ENCODE measurements around the gene PPP1R18.
A peak's percentile ranks its signal among the peaks of the same experiment; 100 is the strongest.

PPP1R18 gene

GRCh38 chr6:30685157-30686008, 1.1 kb downstream of the PPP1R18 start:
- Histone ChIP-seq H3K27me3 (replicated peaks; ENCODE audit: control insufficient read depth, insufficient read depth, low read length) (no peaks in the 10 kb centered on the region), H3K4me3 (replicated peaks; ENCODE audit: low read depth, low read length) (peak overlapping the region; percentile 95), H3K36me3 (ENCODE audit: control insufficient read depth, insufficient read depth, low read length) (peaks cover 2% of the 10 kb centered on the region; the same call in 1 of the 2 replicates)
- DNase-seq (ENCODE audit: extremely low read depth, insufficient read length) = peak; percentile 38
- TF ChIP-seq CTCF (IDR thresholded peaks at IDR 0.05; ENCODE audit: insufficient read depth, low read length, poor library complexity, severe bottlenecking) = peak; percentile 52

GRCh38 chr6:30684386-30685156, 1.9 kb downstream of the PPP1R18 start:
- H3K36me3 ChIP-seq (ENCODE audit: control insufficient read depth, insufficient read depth, low read length) = peaks cover 2% of the 10 kb centered on the region
- H3K27me3 ChIP-seq (replicated peaks; ENCODE audit: control insufficient read depth, insufficient read depth, low read length) = no peaks in the 10 kb centered on the region
- peak; percentile 36 for DNase-seq (ENCODE audit: extremely low read depth, insufficient read length)
- no peak for TF ChIP-seq CTCF (IDR thresholded peaks at IDR 0.05; ENCODE audit: insufficient read depth, low read length, poor library complexity, severe bottlenecking)
- H3K4me3 ChIP-seq (replicated peaks; ENCODE audit: low read depth, low read length) = peak overlapping the region; percentile 95

- Histone ChIP-seq H3K36me3 (ENCODE audit: control insufficient read depth, insufficient read depth, low read length) (peaks cover 2% of the 10 kb centered on the region), H3K4me3 (replicated peaks; ENCODE audit: low read depth, low read length) (peak overlapping the region; percentile 95), H3K27me3 (replicated peaks; ENCODE audit: control insufficient read depth, insufficient read depth, low read length) (no peaks in the 10 kb centered on the region)
- TF ChIP-seq CTCF (IDR thresholded peaks at IDR 0.05; ENCODE audit: insufficient read depth, low read length, poor library complexity, severe bottlenecking) = no peak
- no peak for DNase-seq (ENCODE audit: extremely low read depth, insufficient read length)
These were observed 2.5 kb downstream of the PPP1R18 start for GRCh38 chr6:30683980-30684338.

- no peak for DNase-seq (ENCODE audit: extremely low read depth, insufficient read length)
- no peak for TF ChIP-seq CTCF (IDR thresholded peaks at IDR 0.05; ENCODE audit: insufficient read depth, low read length, poor library complexity, severe bottlenecking)
- Histone ChIP-seq H3K36me3 (ENCODE audit: control insufficient read depth, insufficient read depth, low read length) (peaks cover 7% of the 10 kb centered on the region), H3K4me3 (replicated peaks; ENCODE audit: low read depth, low read length) (peak overlapping the region; percentile 95), H3K27me3 (replicated peaks; ENCODE audit: control insufficient read depth, insufficient read depth, low read length) (no peaks in the 10 kb centered on the region)
These were observed 3.1 kb downstream of the PPP1R18 start for GRCh38 chr6:30683183-30683979.

GRCh38 chr6:30682143-30683117, 4.0 kb downstream of the PPP1R18 start:
- Histone ChIP-seq H3K27me3 (replicated peaks; ENCODE audit: control insufficient read depth, insufficient read depth, low read length) (no peaks in the 10 kb centered on the region), H3K4me3 (replicated peaks; ENCODE audit: low read depth, low read length) (peak overlapping the region; percentile 95), H3K36me3 (ENCODE audit: control insufficient read depth, insufficient read depth, low read length) (peaks cover 12% of the 10 kb centered on the region)
- TF ChIP-seq CTCF (IDR thresholded peaks at IDR 0.05; ENCODE audit: insufficient read depth, low read length, poor library complexity, severe bottlenecking) = no peak
- peak; percentile 91 for DNase-seq (ENCODE audit: extremely low read depth, insufficient read length)

All from GM06990 (cell line).